AG09319 (cell line): ENCODE results near the gene LSAMP.
A peak's percentile ranks its signal among the peaks of the same experiment; 100 is the strongest.

Experiments
- DNase-seq: peaks from one replicate; pipeline ENCODE4 v3.0.0-alpha.2; 2010; ENCODE audit warnings: low read depth; ENCODE audit errors: extremely low read depth
- CTCF ChIP-seq: IDR thresholded peaks from 2 replicates; pipeline ENCODE4 v1.5.1; 2011; ENCODE audit warnings: low read depth, mild to moderate bottlenecking, inconsistent platforms, low read length, moderate library complexity

The LSAMP gene

DNA sequence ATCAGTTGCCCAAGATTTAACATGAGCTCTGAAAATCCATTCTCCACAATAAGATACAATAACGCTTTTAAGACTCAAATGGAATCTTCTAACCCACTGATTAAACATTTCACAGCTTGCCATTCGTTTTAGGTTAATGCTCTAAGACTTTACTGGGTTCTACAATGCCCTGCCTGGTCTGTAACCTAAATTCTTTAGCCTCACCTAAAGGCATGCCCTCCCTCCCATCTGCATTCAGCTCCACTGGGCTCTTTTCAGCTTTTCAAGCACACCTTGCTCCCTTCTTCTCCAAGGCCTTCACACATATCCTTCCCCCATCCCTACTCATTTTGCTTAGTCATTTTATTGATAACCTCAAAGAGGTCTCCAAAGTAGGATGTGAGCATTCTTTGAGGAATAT lies 290.9 kb downstream of the LSAMP start:
- DNase-seq = no peak
- TF ChIP-seq CTCF = no peak

GRCh38 chr3:116153174-116153573 lies 292.1 kb downstream of the LSAMP start:
- no peak for DNase-seq
- no peak for TF ChIP-seq CTCF

GRCh38 chr3:116150655-116151167 lies 294.6 kb downstream of the LSAMP start:
- DNase-seq = no peak
- TF ChIP-seq CTCF = no peak

- DNase-seq = no peak
- TF ChIP-seq CTCF = no peak
Observed at GRCh38 chr3:116148881-116149851, 296.1 kb downstream of the LSAMP start.

DNA sequence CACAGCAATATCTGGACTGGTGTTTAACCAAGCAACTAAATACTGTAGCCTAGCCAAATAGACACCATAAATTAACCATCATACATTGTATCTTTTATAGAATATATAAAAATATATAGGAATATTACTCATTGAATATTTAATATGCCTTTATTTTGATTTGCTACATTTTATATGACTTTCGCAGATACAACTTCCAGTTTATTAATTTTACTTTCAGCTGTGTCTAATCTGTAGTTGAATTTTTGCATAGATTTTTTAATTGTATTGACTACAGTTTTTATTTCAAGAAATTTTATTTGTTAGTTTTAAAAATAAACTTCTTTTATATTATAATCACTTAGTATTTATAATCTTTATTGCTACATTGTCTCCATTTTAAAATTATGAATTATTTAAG lies 299.7 kb downstream of the LSAMP start:
- no peak for TF ChIP-seq CTCF
- DNase-seq = no peak

DNA sequence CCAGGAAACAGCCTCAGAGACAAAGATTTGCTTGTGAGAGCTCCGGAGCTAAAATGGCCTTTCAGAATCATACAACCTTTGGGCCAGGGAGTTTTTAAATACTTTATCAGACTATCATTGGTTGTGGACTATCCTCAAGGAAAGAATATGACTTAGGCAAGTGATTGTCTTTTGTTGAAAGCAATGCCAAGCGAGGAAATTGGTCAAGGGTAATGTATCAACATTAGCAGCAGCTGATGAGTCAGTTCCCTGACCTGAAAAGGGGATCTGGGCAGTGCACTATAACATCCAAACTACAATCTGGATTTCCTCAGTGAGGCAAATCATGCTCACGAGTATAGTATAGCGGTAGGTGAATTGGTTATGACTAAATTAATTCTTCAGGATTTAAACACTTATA lies 303.6 kb downstream of the LSAMP start:
- TF ChIP-seq CTCF = no peak
- DNase-seq = no peak

DNA sequence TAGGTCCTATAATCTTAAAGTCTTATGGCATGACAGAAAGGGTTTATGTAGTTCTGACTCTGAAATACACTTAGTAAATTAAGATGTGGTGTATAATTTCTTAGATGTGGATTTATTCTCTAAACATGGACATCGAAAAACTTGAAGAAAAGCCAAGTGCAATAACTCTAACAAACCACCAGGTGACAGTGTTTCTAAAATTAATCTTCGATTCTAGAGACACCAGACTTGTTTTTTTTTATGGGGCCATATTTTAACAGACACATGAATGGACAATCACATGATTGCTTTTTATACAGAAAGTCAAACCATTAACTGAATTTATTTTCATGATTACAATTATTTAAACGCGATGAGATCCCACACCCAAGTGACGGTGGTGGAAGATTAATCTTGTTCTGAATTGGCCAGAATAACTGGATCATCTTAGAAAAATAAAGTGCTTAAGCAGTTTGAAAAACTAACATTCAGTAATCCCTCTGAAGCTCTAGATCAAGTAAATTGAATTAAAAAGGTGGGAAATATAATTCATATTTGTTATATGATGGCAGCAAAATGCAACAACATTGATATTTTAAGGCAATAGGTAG lies 305.1 kb downstream of the LSAMP start:
- peak; percentile 83 for TF ChIP-seq CTCF
- DNase-seq = peak; percentile 0
